GM18508 (cell line): ENCODE measurements around the gene RPRML.

Experiments
- ATAC-seq: cut with Tn5 transposase; IDR thresholded peaks from one replicate; pipeline ENCODE4 v1.9.1; 2021; ENCODE audit warnings: moderate number of reproducible peaks; ENCODE audit not compliant: insufficient read depth, unreplicated experiment

RPRML gene

DNA sequence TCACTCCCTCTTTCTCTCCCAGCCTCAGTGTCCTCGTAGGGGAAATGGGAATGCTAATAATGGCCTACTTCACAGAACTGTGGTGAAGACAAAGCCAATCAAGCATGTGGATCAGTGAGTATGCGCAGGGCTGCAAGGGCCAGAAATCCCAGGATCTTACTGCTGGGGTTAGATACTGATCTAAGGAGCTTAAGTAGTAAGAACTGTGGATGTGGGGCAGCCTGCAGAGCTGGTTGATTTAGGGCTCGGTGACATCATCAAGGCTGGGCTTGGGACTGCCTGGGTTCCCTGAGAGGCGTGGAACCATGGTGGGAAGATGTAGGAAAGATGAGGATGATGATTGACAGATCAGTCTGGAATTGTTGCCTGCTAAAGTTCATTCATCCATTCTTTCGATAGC, 30.5 kb downstream of the RPRML start:
- ATAC-seq, result no peak

GRCh38 chr17:46947216-46947615, 31.8 kb downstream of the RPRML start:
- ATAC-seq, result no peak

DNA sequence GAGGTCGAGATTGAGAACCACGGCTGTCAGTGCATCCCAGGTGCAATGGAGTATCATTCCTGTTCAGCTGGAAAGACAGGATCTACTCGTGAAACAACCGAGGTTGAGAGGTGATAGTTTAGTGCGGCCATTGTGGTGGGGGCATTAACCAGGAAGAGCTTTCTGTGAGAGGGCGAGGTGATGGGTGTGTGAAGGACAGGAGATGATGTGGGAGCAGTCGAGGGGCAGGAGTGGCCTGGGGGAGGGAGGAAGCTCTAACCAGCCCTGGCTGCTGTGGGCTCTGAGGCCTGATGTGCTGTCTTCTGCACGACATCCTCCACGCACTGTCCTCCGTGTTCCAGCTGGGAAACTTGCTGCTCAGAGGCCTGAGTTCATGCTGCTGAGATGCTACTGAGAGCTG, 34.1 kb downstream of the RPRML start:
- no peak for ATAC-seq

- no peak for ATAC-seq
Observed at GRCh38 chr17:46943501-46944393, 35.3 kb downstream of the RPRML start.

- no peak for ATAC-seq
Observed at GRCh38 chr17:46943218-46943500, 35.9 kb downstream of the RPRML start.

- ATAC-seq, result no peak
Observed at GRCh38 chr17:46942441-46943217, 36.4 kb downstream of the RPRML start.

DNA sequence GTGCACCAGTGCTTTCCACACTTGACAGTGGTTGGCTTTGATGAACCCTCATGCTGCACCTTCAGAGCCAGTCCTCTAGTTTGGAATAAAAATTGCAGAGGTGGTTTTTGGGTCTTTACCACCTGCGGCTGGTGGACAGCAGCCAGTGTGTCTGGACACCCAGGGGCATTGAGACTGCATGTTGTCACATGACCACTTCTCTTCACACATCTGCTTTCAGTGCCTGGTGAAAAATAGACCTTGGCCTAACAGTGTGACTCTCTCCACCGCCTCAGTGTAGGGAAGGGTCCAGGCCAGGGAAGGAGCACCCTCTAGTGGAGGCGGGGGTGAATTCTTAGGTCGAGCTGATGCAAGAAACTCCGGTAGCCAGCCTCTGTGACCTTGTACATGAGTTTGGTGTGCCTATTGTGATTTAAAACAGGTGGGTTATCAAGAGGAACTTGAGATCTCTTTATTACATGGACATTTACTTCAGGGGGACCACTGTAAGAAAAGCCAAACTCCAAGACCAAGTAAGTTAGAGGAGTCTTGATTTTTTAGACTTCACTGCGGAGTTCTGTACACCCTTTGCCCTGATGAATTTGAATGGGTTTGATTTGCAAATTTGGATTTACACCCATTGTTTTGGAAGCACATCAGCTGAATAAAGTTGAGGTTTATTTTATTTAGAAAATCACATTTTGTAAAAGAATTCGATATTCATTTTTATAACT, 38.2 kb downstream of the RPRML start:
- ATAC-seq, result no peak

- no peak for ATAC-seq
Observed at GRCh38 chr17:46935658-46936266, 43.3 kb downstream of the RPRML start.

- ATAC-seq, result no peak
Observed at GRCh38 chr17:46931596-46931995, 47.5 kb downstream of the RPRML start.

- no peak for ATAC-seq
Observed at GRCh38 chr17:46930051-46930450, 49.0 kb downstream of the RPRML start.

DNA sequence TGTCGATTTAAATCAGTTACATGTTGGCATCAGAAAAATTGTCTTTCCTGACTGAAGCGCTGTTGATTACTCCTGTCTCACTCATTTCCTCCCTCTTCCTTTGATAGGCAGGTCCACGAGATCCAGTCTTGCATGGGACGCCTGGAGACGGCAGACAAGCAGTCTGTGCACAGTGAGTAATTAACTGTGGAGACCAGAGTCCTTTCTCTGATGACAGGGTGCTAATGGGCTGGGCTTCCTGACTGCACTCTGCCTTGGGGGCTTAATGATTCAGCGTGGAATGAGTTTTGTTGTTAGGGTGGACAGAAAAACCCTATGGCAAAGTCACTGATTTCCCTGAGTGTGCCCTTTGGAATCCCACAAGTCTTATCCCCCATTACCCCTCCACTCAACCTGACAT, 49.6 kb downstream of the RPRML start:
- ATAC-seq, result no peak

GRCh38 chr17:46928467-46929261, 50.4 kb downstream of the RPRML start:
- no peak for ATAC-seq
